ENCODE data around the gene TENM3. TPM values are rescaled to one million over a fixed set of nuclear protein-coding genes. Genes with fewer than 3 reads are reported as not detected.

Gene TENM3
- total RNA-seq, 2 donors from 2014 or later: 39.5 to 51.9 TPM

GRCh38 chr4:182268966-182269365 is 25.8 kb downstream of the TENM3 start:
- H3K4me3 ChIP-seq (ENCODE audit: low read length): no peak overlapping the region
- peaks cover 53% of the 10 kb centered on the region for H3K9me3 ChIP-seq (ENCODE audit: control insufficient read depth, low read length)
- H3K27ac ChIP-seq (ENCODE audit: low read depth, low read length): no peak overlapping the region
- Mint-ChIP-seq H3K36me3 (ENCODE audit: low read depth) (no peaks in the 10 kb centered on the region), H3K4me1 (peaks cover 13% of the 10 kb centered on the region), H3K27me3 (ENCODE audit: insufficient read depth) (no peaks in the 10 kb centered on the region), H3K27ac (no peak overlapping the region), H3K9me3 (peaks cover 15% of the 10 kb centered on the region), H3K4me3 (no peak overlapping the region)
- no peaks in the 10 kb centered on the region for H3K36me3 ChIP-seq (ENCODE audit: control insufficient read depth, insufficient read depth, low read length)
- H3K27me3 ChIP-seq (ENCODE audit: control insufficient read depth, insufficient read depth, low read length, poor library complexity, severe bottlenecking): no peaks in the 10 kb centered on the region
- 84 to 94% methylated on average over 2 to 3 of the region's 3 CpGs for WGBS, 2 experiments (ENCODE audit: insufficient coverage in 1 of 2, insufficient read length in 1 of 2)
- H3K4me1 ChIP-seq (ENCODE audit: control insufficient read depth, insufficient read depth, low read length): peaks cover 7% of the 10 kb centered on the region
- no peak overlapping the region for H3K9ac ChIP-seq (ENCODE audit: extremely low read depth, low read length, poor library complexity, severe bottlenecking)
- TF ChIP-seq CTCF (conservative IDR thresholded peaks at IDR 0.05): no peak
- DNase-seq: no peak

- Histone ChIP-seq H3K27me3 (ENCODE audit: control insufficient read depth, insufficient read depth, low read length, poor library complexity, severe bottlenecking) (no peaks in the 10 kb centered on the region), H3K36me3 (ENCODE audit: control insufficient read depth, insufficient read depth, low read length) (no peaks in the 10 kb centered on the region), H3K9ac (ENCODE audit: extremely low read depth, low read length, poor library complexity, severe bottlenecking) (no peak overlapping the region), H3K27ac (ENCODE audit: low read depth, low read length) (no peak overlapping the region), H3K4me1 (ENCODE audit: control insufficient read depth, insufficient read depth, low read length) (peaks cover 8% of the 10 kb centered on the region), H3K4me3 (ENCODE audit: low read length) (no peak overlapping the region), H3K9me3 (ENCODE audit: control insufficient read depth, low read length) (peaks cover 35% of the 10 kb centered on the region)
- 99 to 100% methylated on average over 5 to 10 of the region's 10 CpGs for WGBS, 2 experiments (ENCODE audit: insufficient coverage in 1 of 2, insufficient read length in 1 of 2)
- H3K36me3 Mint-ChIP-seq (ENCODE audit: low read depth): no peaks in the 10 kb centered on the region
- no peak overlapping the region for H3K4me3 Mint-ChIP-seq
- H3K9me3 Mint-ChIP-seq: peaks cover 12% of the 10 kb centered on the region
- DNase-seq: no peak
- no peak for TF ChIP-seq CTCF (conservative IDR thresholded peaks at IDR 0.05)
- peaks cover 30% of the 10 kb centered on the region for H3K4me1 Mint-ChIP-seq
- no peaks in the 10 kb centered on the region for H3K27me3 Mint-ChIP-seq (ENCODE audit: insufficient read depth)
- H3K27ac Mint-ChIP-seq: no peak overlapping the region
These were observed 28.5 kb downstream of the TENM3 start for GRCh38 chr4:182271731-182272130.

GRCh38 chr4:182272151-182272550 is 28.9 kb downstream of the TENM3 start:
- H3K9me3 ChIP-seq (ENCODE audit: control insufficient read depth, low read length): peaks cover 30% of the 10 kb centered on the region
- Mint-ChIP-seq H3K36me3 (ENCODE audit: low read depth) (no peaks in the 10 kb centered on the region), H3K27me3 (ENCODE audit: insufficient read depth) (no peaks in the 10 kb centered on the region), H3K27ac (no peak overlapping the region), H3K4me1 (peaks cover 34% of the 10 kb centered on the region), H3K9me3 (peaks cover 8% of the 10 kb centered on the region), H3K4me3 (no peak overlapping the region)
- H3K27me3 ChIP-seq (ENCODE audit: control insufficient read depth, insufficient read depth, low read length, poor library complexity, severe bottlenecking): no peaks in the 10 kb centered on the region
- H3K4me3 ChIP-seq (ENCODE audit: low read length): no peak overlapping the region
- no peaks in the 10 kb centered on the region for H3K36me3 ChIP-seq (ENCODE audit: control insufficient read depth, insufficient read depth, low read length)
- 93 to 96% methylated on average over 4 to 7 of the region's 7 CpGs for WGBS, 2 experiments (ENCODE audit: insufficient coverage in 1 of 2, insufficient read length in 1 of 2)
- no peak overlapping the region for H3K9ac ChIP-seq (ENCODE audit: extremely low read depth, low read length, poor library complexity, severe bottlenecking)
- no peak for TF ChIP-seq CTCF (conservative IDR thresholded peaks at IDR 0.05)
- peaks cover 12% of the 10 kb centered on the region for H3K4me1 ChIP-seq (ENCODE audit: control insufficient read depth, insufficient read depth, low read length)
- DNase-seq: no peak
- H3K27ac ChIP-seq (ENCODE audit: low read depth, low read length): no peak overlapping the region

Measured in endodermal cell (in vitro differentiated cells).